GM23248 (cell line): ENCODE results near the gene NKX1-2. TPM values are rescaled to one million over a fixed set of nuclear protein-coding genes. Genes with fewer than 3 reads are reported as not detected.

Experiments used
- DNase-seq: peaks from one replicate; pipeline ENCODE4 v3.0.0-alpha.2; 2015
- H2AFZ ChIP-seq: fragments of 200-600 bp; sonication (generic); 2 replicates; pipeline ENCODE4 v1.6.1; 2016; ENCODE audit warnings: antibody characterized with exemption
- H3F3A ChIP-seq: fragments of 200-600 bp; sonication (generic); 2 replicates; pipeline ENCODE4 v1.6.1; 2016; ENCODE audit warnings: mild to moderate bottlenecking, antibody characterized with exemption, mixed run types; ENCODE audit not compliant: insufficient read depth
- H3K27ac ChIP-seq: fragments of 200-600 bp; sonication (generic); 2 replicates; pipeline ENCODE4 v1.5.1; 2016; ENCODE audit warnings: mild to moderate bottlenecking
- H3K27me3 ChIP-seq: fragments of 200-600 bp; sonication (generic); replicated peaks from 2 replicates; pipeline ENCODE4 v1.6.1; 2016; ENCODE audit warnings: mild to moderate bottlenecking; ENCODE audit not compliant: insufficient read depth
- H3K36me3 ChIP-seq: fragments of 200-600 bp; sonication (generic); 2 replicates; pipeline ENCODE4 v1.6.1; 2016; ENCODE audit warnings: low read depth, mild to moderate bottlenecking
- H3K4me1 ChIP-seq: fragments of 200-600 bp; sonication (generic); 2 replicates; pipeline ENCODE4 v1.6.1; 2016; ENCODE audit warnings: mild to moderate bottlenecking; ENCODE audit not compliant: insufficient read depth
- H3K4me2 ChIP-seq: fragments of 200-600 bp; sonication (generic); one replicate; pipeline ENCODE4 v1.6.1; 2016; ENCODE audit warnings: mild to moderate bottlenecking; ENCODE audit not compliant: unreplicated experiment
- H3K4me3 ChIP-seq: fragments of 200-600 bp; sonication (generic); 2 replicates; pipeline ENCODE4 v1.5.1; 2016; ENCODE audit warnings: mild to moderate bottlenecking
- H3K79me2 ChIP-seq: fragments of 200-600 bp; sonication (generic); 2 replicates; pipeline ENCODE4 v1.6.1; 2016; ENCODE audit warnings: mild to moderate bottlenecking; ENCODE audit not compliant: insufficient read depth
- H3K9ac ChIP-seq: fragments of 200-600 bp; sonication (generic); 2 replicates; pipeline ENCODE4 v1.6.1; 2016; ENCODE audit warnings: mild to moderate bottlenecking
- H3K9me2 ChIP-seq: fragments of 200-600 bp; sonication (generic); 2 replicates; pipeline ENCODE4 v1.6.1; 2016; ENCODE audit warnings: mixed run types, mild to moderate bottlenecking, moderate library complexity; ENCODE audit not compliant: insufficient read depth
- H3K9me3 ChIP-seq: fragments of 200-600 bp; sonication (generic); one replicate; pipeline ENCODE4 v1.6.1; 2017; ENCODE audit warnings: low read depth
- H4K20me1 ChIP-seq: fragments of 200-600 bp; sonication (generic); 2 replicates; pipeline ENCODE4 v1.6.0; 2016; ENCODE audit not compliant: insufficient read depth
- EZH2 ChIP-seq: fragments of 200-600 bp; sonication (generic); IDR thresholded peaks from 2 replicates; pipeline ENCODE4 v1.6.1; 2018; ENCODE audit warnings: antibody characterized with exemption, mild to moderate bottlenecking; ENCODE audit not compliant: insufficient read depth, poor library complexity, severe bottlenecking
- EZH2phosphoT487 ChIP-seq: fragments of 200-600 bp; sonication (generic); IDR thresholded peaks from 2 replicates; pipeline ENCODE4 v1.6.1; 2018; ENCODE audit warnings: antibody characterized with exemption, moderate library complexity, mild to moderate bottlenecking, low read depth; ENCODE audit not compliant: insufficient read depth
- WGBS, 2 experiments: methylation state at CpG; one replicate each; pipeline ENCODE4 v1.1.6; 2015 to 2017; ENCODE audit warnings: low lambda C conversion rate in 2 of 2, low coverage in 1 of 2; ENCODE audit errors: missing lambda C conversion rate in 2 of 2; 5-methylcytosine and 5-hydroxymethylcytosine counted together
- in situ Hi-C: fragments of 300-500 bp; cut with MboI; formaldehyde crosslinking; loops from 2 replicates; pipeline ENCODE4 v1.15.0; 2020
- polyA plus RNA-seq: library from polyadenylated mRNA; unstranded; fragments of >200 nt; fragmentation: Nextera tagmentation; extraction: Ambion mirVana; gene quantifications from 2 replicates; pipeline ENCODE4 v1.2.1, GENCODE V29; 2016
- total RNA-seq: library from RNA; depleted of rRNA; stranded (reverse); fragments of >200 nt; shearing (Covaris generic); gene quantifications from 2 replicates; pipeline ENCODE4 v1.2.3, GENCODE V29; 2014

The NKX1-2 gene
- total and polyA plus RNA-seq, 2 experiments from 2014 or later: not detected

GRCh38 chr10:124415210-124415609 lies 34.6 kb downstream of the NKX1-2 start:
- H3K9me3 ChIP-seq: no peaks in the 10 kb centered on the region
- 0 out of 2 replicates have a peak, but pooled peaks cover 16% of the 10 kb centered on the region for H3K36me3 ChIP-seq
- no peaks in the 10 kb centered on the region for H3K9me2 ChIP-seq
- no peak overlapping the region for H3K9ac ChIP-seq
- H3K27me3 ChIP-seq: no peaks in the 10 kb centered on the region
- H3K27ac ChIP-seq: peak overlapping the region; percentile 1; the same call in 1 of the 2 replicates
- peak overlapping the region; percentile 84 for H3K4me2 ChIP-seq
- 51 to 54% methylated on average over 2 of the region's 2 CpGs for WGBS, 2 experiments
- TF ChIP-seq EZH2phosphoT487: no peak
- in situ Hi-C loops: no loop called here
- no peak for DNase-seq
- H3K4me1 ChIP-seq: peaks cover 30% of the 10 kb centered on the region
- peaks cover 17% of the 10 kb centered on the region; the same call in 1 of the 2 replicates for H4K20me1 ChIP-seq
- H3K79me2 ChIP-seq: peaks cover 83% of the 10 kb centered on the region
- peaks cover 21% of the 10 kb centered on the region for H3F3A ChIP-seq
- H3K4me3 ChIP-seq: no peak overlapping the region
- no peak overlapping the region for H2AFZ ChIP-seq

GRCh38 chr10:124414076-124414475 lies 35.8 kb downstream of the NKX1-2 start:
- 0 out of 2 replicates have a peak overlapping the region, but pooled peaks have one; percentile 11 for H3K4me3 ChIP-seq
- H3K9me3 ChIP-seq: no peaks in the 10 kb centered on the region
- H3K9me2 ChIP-seq: no peaks in the 10 kb centered on the region
- no peaks in the 10 kb centered on the region for H3K27me3 ChIP-seq
- peaks cover 26% of the 10 kb centered on the region; the same call in 1 of the 2 replicates for H3K36me3 ChIP-seq
- in situ Hi-C loops: no loop called here
- WGBS, 2 experiments: 28% methylated on average over 4 of the region's 4 CpGs
- H4K20me1 ChIP-seq: peaks cover 17% of the 10 kb centered on the region; the same call in 1 of the 2 replicates
- TF ChIP-seq EZH2phosphoT487 (no peak), EZH2 (no peak)
- H3K4me1 ChIP-seq: peaks cover 36% of the 10 kb centered on the region
- peaks cover 27% of the 10 kb centered on the region for H3F3A ChIP-seq
- no peak overlapping the region for H3K4me2 ChIP-seq
- H2AFZ ChIP-seq: no peak overlapping the region
- peak overlapping the region; percentile 14; the same call in 1 of the 2 replicates for H3K9ac ChIP-seq
- DNase-seq: peak; percentile 64
- H3K27ac ChIP-seq: peak overlapping the region; percentile 63
- H3K79me2 ChIP-seq: peaks cover 94% of the 10 kb centered on the region

- in situ Hi-C loops: no loop called here
- peaks cover 86% of the 10 kb centered on the region for H3K79me2 ChIP-seq
- 0 out of 2 replicates have a peak, but pooled peaks cover 6% of the 10 kb centered on the region for H4K20me1 ChIP-seq
- no peak overlapping the region for H3K4me2 ChIP-seq
- no peaks in the 10 kb centered on the region for H3K9me3 ChIP-seq
- no peak overlapping the region for H3K9ac ChIP-seq
- peaks cover 59% of the 10 kb centered on the region for H3K36me3 ChIP-seq
- no peak for TF ChIP-seq EZH2phosphoT487
- no peak for TF ChIP-seq EZH2
- H3K9me2 ChIP-seq: no peaks in the 10 kb centered on the region
- H3F3A ChIP-seq: peaks cover 16% of the 10 kb centered on the region
- no peak overlapping the region for H3K27ac ChIP-seq
- H2AFZ ChIP-seq: no peak overlapping the region
- H3K27me3 ChIP-seq: no peaks in the 10 kb centered on the region
- peaks cover 16% of the 10 kb centered on the region for H3K4me1 ChIP-seq
- DNase-seq: no peak
- H3K4me3 ChIP-seq: no peak overlapping the region
Measured at GRCh38 chr10:124409696-124410095, 40.1 kb downstream of the NKX1-2 start.

- no peak overlapping the region for H3K4me3 ChIP-seq
- H3K27me3 ChIP-seq: no peaks in the 10 kb centered on the region
- 0 out of 2 replicates have a peak, but pooled peaks cover 2% of the 10 kb centered on the region for H4K20me1 ChIP-seq
- H3K9me3 ChIP-seq: no peaks in the 10 kb centered on the region
- TF ChIP-seq EZH2: no peak
- TF ChIP-seq EZH2phosphoT487: no peak
- no peak overlapping the region for H2AFZ ChIP-seq
- peaks cover 6% of the 10 kb centered on the region; the same call in 1 of the 2 replicates for H3F3A ChIP-seq
- 0 out of 2 replicates have a peak, but pooled peaks cover 5% of the 10 kb centered on the region for H3K4me1 ChIP-seq
- in situ Hi-C loops: no loop called here
- H3K79me2 ChIP-seq: peaks cover 73% of the 10 kb centered on the region
- H3K36me3 ChIP-seq: peaks cover 73% of the 10 kb centered on the region
- no peak overlapping the region for H3K4me2 ChIP-seq
- WGBS, 2 experiments: 96 to 100% methylated on average over 2 of the region's 2 CpGs
- DNase-seq: no peak
- H3K9me2 ChIP-seq: no peaks in the 10 kb centered on the region
- H3K27ac ChIP-seq: no peak overlapping the region
- no peak overlapping the region for H3K9ac ChIP-seq
Measured at GRCh38 chr10:124408357-124408756, 41.5 kb downstream of the NKX1-2 start.

- Histone ChIP-seq H3K9me2 (no peaks in the 10 kb centered on the region), H3K9ac (no peak overlapping the region), H3K27ac (no peak overlapping the region), H4K20me1 (no peaks in the 10 kb centered on the region), H2AFZ (no peak overlapping the region), H3F3A (peaks cover 6% of the 10 kb centered on the region; the same call in 1 of the 2 replicates), H3K9me3 (no peaks in the 10 kb centered on the region), H3K27me3 (no peaks in the 10 kb centered on the region), H3K79me2 (peaks cover 64% of the 10 kb centered on the region), H3K36me3 (peaks cover 82% of the 10 kb centered on the region), H3K4me1 (0 out of 2 replicates have a peak, but pooled peaks cover 5% of the 10 kb centered on the region), H3K4me2 (no peak overlapping the region), H3K4me3 (no peak overlapping the region)
- 94 to 97% methylated on average over 2 of the region's 2 CpGs for WGBS, 2 experiments
- TF ChIP-seq EZH2phosphoT487 (no peak), EZH2 (no peak)
- DNase-seq: no peak
- in situ Hi-C loops: no loop called here
Measured at GRCh38 chr10:124407456-124407855, 42.4 kb downstream of the NKX1-2 start.
